H1 (cell line): ENCODE measurements around the gene AVL9. TPM values are rescaled to one million over a fixed set of nuclear protein-coding genes. Genes with fewer than 3 reads are reported as not detected.
A peak's percentile ranks its signal among the peaks of the same experiment; 100 is the strongest.
"Not testable (repeated sequence)": the region's sequence is repeated elsewhere in the genome, so short reads cannot be mapped to it uniquely, and the experiment has no call there.

Source experiments
- CTCF ChIA-PET: fragments of 300-600 bp; sonication (Branson Sonifier 250); formaldehyde crosslinking; loops from one replicate; lab custom pipeline; 2021; ENCODE audit not compliant: partially characterized antibody; lab: Charles Lee
- POLR2A ChIA-PET: fragments of 300-600 bp; sonication (Branson Sonifier 250); formaldehyde crosslinking; loops from one replicate; lab custom pipeline; 2021; ENCODE audit warnings: inconsistent platforms; ENCODE audit not compliant: partially characterized antibody; lab: Charles Lee
- DNase-seq, 2 experiments: peaks; one replicate each; pipeline versions ENCODE4 v3.0.0 to v3.0.0-alpha.2; 2010 to 2022; ENCODE audit warnings: low spot score in 2 of 2, low read depth in 1 of 2, mixed read lengths in 1 of 2
- FAIRE-seq: peaks from 2 replicates; lab custom pipeline; 2011; peaks lifted over from hg19 to GRCh38; lab: Jason Lieb, UNC
- H2AFZ ChIP-seq: 2 replicates; pipeline ENCODE4 v1.8.1; 2012; ENCODE audit warnings: low read length, inconsistent platforms
- H2AK5ac ChIP-seq: 2 replicates; pipeline ENCODE4 v1.6.1; 2013; ENCODE audit warnings: low read depth, low read length
- H2BK120ac ChIP-seq: replicated peaks from 2 replicates; pipeline ENCODE3; 2013; ENCODE audit warnings: low read depth, low read length, inconsistent platforms
- H2BK12ac ChIP-seq: 2 replicates; pipeline ENCODE4 v1.6.1; 2013; ENCODE audit warnings: low read depth, low read length
- H2BK15ac ChIP-seq: 2 replicates; pipeline ENCODE4 v1.6.1; 2013; ENCODE audit warnings: low read length
- H2BK20ac ChIP-seq: 2 replicates; pipeline ENCODE4 v1.6.1; 2013; ENCODE audit warnings: low read length
- H2BK5ac ChIP-seq: 2 replicates; pipeline ENCODE4 v1.6.1; 2013; ENCODE audit warnings: low read depth, low read length
- H3K14ac ChIP-seq: 2 replicates; pipeline ENCODE4 v1.6.1; 2013; ENCODE audit warnings: inconsistent platforms; ENCODE audit not compliant: insufficient read length
- H3K18ac ChIP-seq: 2 replicates; pipeline ENCODE4 v1.6.1; 2013; ENCODE audit warnings: low read length; ENCODE audit errors: extremely low read depth
- H3K23ac ChIP-seq: 2 replicates; pipeline ENCODE4 v1.6.1; 2013; ENCODE audit warnings: inconsistent platforms; ENCODE audit not compliant: insufficient read length
- H3K23me2 ChIP-seq: 2 replicates; pipeline ENCODE4 v1.6.1; 2013; ENCODE audit warnings: low read depth, low read length
- H3K27ac ChIP-seq: 2 replicates; pipeline ENCODE4 v1.6.1; 2011; ENCODE audit warnings: low read depth, low read length, inconsistent platforms
- H3K27me3 ChIP-seq, 4 experiments: replicated peaks in 1 of 4; 1 replicate in 1 of 4; 2 replicates in 3 of 4; pipeline versions ENCODE4 v1.6.1 to v1.8.1; 2011 to 2013; ENCODE audit warnings: low read length in 3 of 4, mild to moderate bottlenecking in 3 of 4, inconsistent platforms in 2 of 4, mixed read lengths in 2 of 4, moderate library complexity in 1 of 4; ENCODE audit not compliant: control insufficient read depth in 3 of 4, insufficient read depth in 3 of 4; ENCODE audit errors: extremely low read depth in 1 of 4
- H3K36me3 ChIP-seq, 4 experiments: 2 replicates each; pipeline versions ENCODE4 v1.6.1 to v1.8.1; 2011 to 2013; ENCODE audit warnings: mild to moderate bottlenecking in 4 of 4, low read length in 3 of 4, moderate library complexity in 2 of 4, control low read depth in 1 of 4, inconsistent platforms in 1 of 4; ENCODE audit not compliant: insufficient read depth in 4 of 4, control insufficient read depth in 2 of 4
- H3K4ac ChIP-seq: replicated peaks from 2 replicates; pipeline ENCODE3; 2013; ENCODE audit warnings: low read length, low read depth, mixed read lengths, inconsistent platforms; ENCODE audit not compliant: insufficient read length
- H3K4me1 ChIP-seq, 4 experiments: replicated peaks in 1 of 4; 1 replicate in 1 of 4; 2 replicates in 3 of 4; pipeline versions ENCODE4 v1.6.1 to v1.8.1; 2011 to 2013; ENCODE audit warnings: low read length in 3 of 4, inconsistent platforms in 2 of 4, mixed read lengths in 1 of 4; ENCODE audit not compliant: insufficient read depth in 4 of 4, control insufficient read depth in 3 of 4
- H3K4me2 ChIP-seq, 2 experiments: 2 replicates each; pipeline versions ENCODE4 v1.6.1 to v1.8.1; 2011 to 2013; ENCODE audit warnings: low read depth in 2 of 2, low read length in 2 of 2, control low read depth in 1 of 2, inconsistent platforms in 1 of 2, mild to moderate bottlenecking in 1 of 2; ENCODE audit not compliant: insufficient read depth in 1 of 2
- H3K4me3 ChIP-seq, 4 experiments: fragments of 200-600, 300-600 bp in 1 of 4; sonication (generic), shearing (Covaris generic), sonication (Bioruptor Twin) in 1 of 4; 2 replicates each; pipeline versions ENCODE4 v1.5.1 to v1.8.1; 2011 to 2016; ENCODE audit warnings: low read length in 4 of 4, low read depth in 3 of 4, control low read depth in 2 of 4, inconsistent platforms in 2 of 4, mild to moderate bottlenecking in 2 of 4, mixed read lengths in 1 of 4, moderate library complexity in 1 of 4; ENCODE audit not compliant: insufficient read depth in 2 of 4; ENCODE audit errors: extremely low read depth in 1 of 4
- H3K56ac ChIP-seq: replicated peaks from 2 replicates; pipeline ENCODE3; 2013; ENCODE audit warnings: low read depth, mild to moderate bottlenecking, mixed read lengths, low read length, inconsistent platforms; ENCODE audit not compliant: insufficient read length
- H3K79me1 ChIP-seq: 2 replicates; pipeline ENCODE4 v1.6.1; 2013; ENCODE audit warnings: low read depth, low read length, control low read depth
- H3K79me2 ChIP-seq, 2 experiments: 2 replicates each; pipeline versions ENCODE4 v1.6.1 to v1.8.1; 2012 to 2013; ENCODE audit warnings: low read length in 2 of 2, mild to moderate bottlenecking in 2 of 2, inconsistent platforms in 1 of 2; ENCODE audit not compliant: insufficient read depth in 2 of 2, control insufficient read depth in 1 of 2
- H3K9ac ChIP-seq, 4 experiments: replicated peaks in 1 of 4; 1 replicate in 1 of 4; 2 replicates in 3 of 4; pipeline versions ENCODE4 v1.6.1 to v1.8.1; 2011 to 2013; ENCODE audit warnings: low read depth in 3 of 4, low read length in 3 of 4, control low read depth in 2 of 4, mild to moderate bottlenecking in 2 of 4, moderate library complexity in 2 of 4, inconsistent platforms in 1 of 4; ENCODE audit errors: extremely low read depth in 1 of 4
- H3K9me3 ChIP-seq, 2 experiments: 2 replicates each; pipeline versions ENCODE4 v1.6.1 to v1.8.1; 2012 to 2013; ENCODE audit warnings: mild to moderate bottlenecking in 2 of 2, moderate library complexity in 2 of 2, control low read depth in 1 of 2, inconsistent platforms in 1 of 2, low read depth in 1 of 2, low read length in 1 of 2, mixed read lengths in 1 of 2; ENCODE audit not compliant: insufficient read depth in 2 of 2
- H4K20me1 ChIP-seq, 2 experiments: replicated peaks in 1 of 2; 2 replicates each; pipeline versions ENCODE3 to v1.8.1; 2011 to 2013; ENCODE audit warnings: inconsistent platforms in 2 of 2, low read length in 2 of 2, mild to moderate bottlenecking in 1 of 2; ENCODE audit not compliant: insufficient read depth in 2 of 2, control insufficient read depth in 1 of 2
- H4K5ac ChIP-seq: 2 replicates; pipeline ENCODE4 v1.6.1; 2013; ENCODE audit warnings: low read length, low read depth, mixed read lengths, inconsistent platforms; ENCODE audit not compliant: insufficient read length
- H4K8ac ChIP-seq: 2 replicates; pipeline ENCODE4 v1.8.0; 2013; ENCODE audit warnings: mild to moderate bottlenecking, moderate library complexity, low read length, inconsistent platforms; ENCODE audit not compliant: insufficient read depth; ENCODE audit errors: extremely low read depth
- H4K91ac ChIP-seq: replicated peaks from 2 replicates; pipeline ENCODE3; 2013; ENCODE audit warnings: low read length, mixed read lengths, inconsistent platforms; ENCODE audit not compliant: insufficient read length
- ASH2L ChIP-seq: fragments of 200-600, 300-600 bp; sonication (generic); IDR thresholded peaks from one replicate; pipeline ENCODE4 v1.7.1; 2017; ENCODE audit warnings: low read length
- BCL11A ChIP-seq, 2 experiments: IDR thresholded peaks; one replicate each; pipeline ENCODE4 v1.6.1; 2011; ENCODE audit warnings: low read depth in 2 of 2, low read length in 2 of 2, mild to moderate bottlenecking in 2 of 2
- CEBPB ChIP-seq: IDR thresholded peaks from 2 replicates; pipeline ENCODE4 v1.6.1; 2012; ENCODE audit warnings: low read depth, low read length
- HDAC2 ChIP-seq, 2 experiments: fragments of 300-600 bp in 1 of 2; sonication (generic) in 1 of 2; IDR thresholded peaks; 2 replicates each; pipeline ENCODE4 v1.6.1; 2011 to 2012; ENCODE audit warnings: low read depth in 2 of 2, low read length in 2 of 2, mild to moderate bottlenecking in 2 of 2, moderate library complexity in 2 of 2, borderline replicate concordance in 1 of 2, inconsistent platforms in 1 of 2
- KDM1A ChIP-seq: fragments of 200-600, 300-600 bp; sonication (generic); IDR thresholded peaks from 2 replicates; pipeline ENCODE4 v1.7.1; 2016; ENCODE audit warnings: mild to moderate bottlenecking, low read length, borderline replicate concordance
- NANOG ChIP-seq: IDR thresholded peaks from 2 replicates; pipeline ENCODE4 v1.6.1; 2011; ENCODE audit warnings: low read length, low read depth, mild to moderate bottlenecking, inconsistent platforms; ENCODE audit not compliant: insufficient read depth, poor library complexity, severe bottlenecking
- POU5F1 ChIP-seq: IDR thresholded peaks from 2 replicates; pipeline ENCODE4 v1.6.1; 2011; ENCODE audit warnings: low read depth, mild to moderate bottlenecking, low read length, moderate library complexity
- RAD21 ChIP-seq, 2 experiments: IDR thresholded peaks in 1 of 2; conservative IDR thresholded peaks in 1 of 2; 2 replicates each; pipeline ENCODE4 v1.6.1; 2011; ENCODE audit warnings: low read depth in 2 of 2, low read length in 2 of 2, improper control_type of control experiment in 1 of 2, inconsistent platforms in 1 of 2, mild to moderate bottlenecking in 1 of 2, moderate library complexity in 1 of 2
- RXRA ChIP-seq: IDR thresholded peaks from 2 replicates; pipeline ENCODE4 v1.6.1; 2011; ENCODE audit warnings: low read depth, mild to moderate bottlenecking, low read length, moderate library complexity; ENCODE audit not compliant: insufficient read depth
- SP1 ChIP-seq: IDR thresholded peaks from 2 replicates; pipeline ENCODE4 v1.6.1; 2011; ENCODE audit warnings: low read depth, low read length
- TCF12 ChIP-seq: IDR thresholded peaks from 2 replicates; pipeline ENCODE4 v1.6.1; 2011; ENCODE audit warnings: low read depth, mild to moderate bottlenecking, low read length
- TEAD4 ChIP-seq: IDR thresholded peaks from 2 replicates; pipeline ENCODE4 v1.6.1; 2012; ENCODE audit warnings: low read depth, low read length, inconsistent platforms, mixed read lengths
- WGBS, 2 experiments: shearing (Covaris generic) in 1 of 2; methylation state at CpG; one replicate each; pipeline versions ENCODE4 v1.1.6 to v1.1.7; 2013 to 2015; ENCODE audit warnings: low lambda C conversion rate in 2 of 2, mixed read lengths in 2 of 2, inconsistent platforms in 1 of 2, low coverage in 1 of 2, missing lambda C conversion rate in 1 of 2; ENCODE audit not compliant: insufficient replicate concordance in 2 of 2, insufficient coverage in 1 of 2, insufficient read length in 1 of 2; ENCODE audit errors: extremely low coverage in 1 of 2, missing lambda C conversion rate in 1 of 2; 5-methylcytosine and 5-hydroxymethylcytosine counted together
- polyA plus RNA-seq, 7 experiments: library from polyadenylated mRNA; depleted of rRNA in 3 of 7; stranded (reverse) in 5 of 7; unstranded in 2 of 7; fragments of >200 nt in 5 of 7; fragments of 200-250 nt in 2 of 7; gene quantifications; 1 replicate in 5 of 7; 2 replicates in 1 of 7; 4 replicates in 1 of 7; pipeline versions ENCODE4 v1.2.1 to v1.2.3, GENCODE V29; 2011 to 2013; ENCODE audit warnings: missing spikeins in 2 of 7, mixed read lengths in 2 of 7
- total RNA-seq: library from RNA; stranded (reverse); fragmentation: NEBNext Ultra II Directional; extraction: Animal tissue kit (Norgen Biotek cat#: 25700); gene quantifications from 2 replicates; pipeline ENCODE4 v1.2.1, GENCODE V29; 2021

Gene AVL9
- total and polyA plus RNA-seq, 2 of the 8 experiments (the other 6 are each of a cell fraction or from before 2014, with no cell fraction given), result 15.5 to 42.1 TPM

- H3K4me2 ChIP-seq, H4K5ac ChIP-seq, H3K23me2 ChIP-seq, H4K91ac ChIP-seq, H3K4me3 ChIP-seq, H2BK20ac ChIP-seq, H2BK120ac ChIP-seq, H2BK12ac ChIP-seq, H3K23ac ChIP-seq, H2AK5ac ChIP-seq, H3K14ac ChIP-seq, H2BK15ac ChIP-seq, H3K18ac ChIP-seq, H3K4me1 ChIP-seq, H2AFZ ChIP-seq, H3K9ac ChIP-seq, H3K56ac ChIP-seq, FAIRE-seq, POLR2A ChIA-PET, H3K36me3 ChIP-seq, H3K79me1 ChIP-seq, H3K4ac ChIP-seq, H4K20me1 ChIP-seq, H3K79me2 ChIP-seq, H3K27me3 ChIP-seq, H2BK5ac ChIP-seq, CTCF ChIA-PET, H4K8ac ChIP-seq: not testable (repeated sequence)
- 12% methylated on average over 7 of the region's 7 CpGs; no CpG with 5 or more reads in 1 of the 2 experiments for WGBS, 2 experiments
- peak in 1 of 2 experiments; percentile 83 for DNase-seq
- H3K9me3 ChIP-seq, result peaks cover 7 to 10% of the 10 kb centered on the region in 2 experiments
- H3K27ac ChIP-seq, result peak overlapping the region; percentile 73; the same call in 1 of the 2 replicates
- TF ChIP-seq CEBPB, result peak; percentile 68
- peak; percentile 71 for TF ChIP-seq ASH2L
- peak; percentile 94 for TF ChIP-seq TEAD4
- 0 out of 2 replicates have a peak, but pooled peaks have one; percentile 25 for TF ChIP-seq POU5F1
- TF ChIP-seq SP1, result peak; percentile 95
- peak; percentile 86 for TF ChIP-seq TCF12
- TF ChIP-seq RAD21 (IDR thresholded peaks at IDR 0.05 in 1 of 2, conservative IDR thresholded peaks at IDR 0.05 in 1 of 2; ENCODE audit: low read depth in 2 of 2, low read length in 2 of 2), result peak in 1 of 2 experiments; percentile 33; a peak in 3 of 4 replicates
- TF ChIP-seq KDM1A, result 0 out of 2 replicates have a peak, but pooled peaks have one; percentile 16
- peak; percentile 56 for TF ChIP-seq NANOG
- peak; percentile 77 to 96 for TF ChIP-seq BCL11A (IDR thresholded peaks at IDR 0.05; ENCODE audit: low read depth in 2 of 2, low read length in 2 of 2)
- TF ChIP-seq HDAC2 (IDR thresholded peaks at IDR 0.05; ENCODE audit: borderline replicate concordance in 1 of 2, low read depth in 2 of 2, low read length in 2 of 2), result 0 out of 4 replicates have a peak, but pooled peaks of 1 of the 2 experiments have one; percentile 53
- peak; percentile 82; the same call in 1 of the 2 replicates for TF ChIP-seq RXRA
Observed at GRCh38 chr7:32604047-32604446, 108.8 kb downstream of the AVL9 start.
